Rectal smooth muscle tissue (tissue), 1 donor: Measurements from ENCODE around the gene RNF141.
A peak's percentile ranks its signal among the peaks of the same experiment; 100 is the strongest.

Source experiments
- H3K27ac ChIP-seq: one replicate; pipeline ENCODE4 v1.7.0; 2013; ENCODE audit warnings: low read depth, low read length, inconsistent platforms
- H3K27me3 ChIP-seq: one replicate; pipeline ENCODE4 v1.7.0; 2013; ENCODE audit warnings: low read length; ENCODE audit not compliant: control insufficient read depth, insufficient read depth
- H3K36me3 ChIP-seq: one replicate; pipeline ENCODE4 v1.7.0; 2013; ENCODE audit warnings: low read length; ENCODE audit not compliant: control insufficient read depth, insufficient read depth
- H3K4me1 ChIP-seq: one replicate; pipeline ENCODE4 v1.7.0; 2013; ENCODE audit warnings: low read length; ENCODE audit not compliant: control insufficient read depth, insufficient read depth
- H3K4me3 ChIP-seq: one replicate; pipeline ENCODE4 v1.7.0; 2013; ENCODE audit warnings: low read length
- H3K9ac ChIP-seq: one replicate; pipeline ENCODE4 v1.7.0; 2013; ENCODE audit warnings: low read length

Gene RNF141

DNA sequence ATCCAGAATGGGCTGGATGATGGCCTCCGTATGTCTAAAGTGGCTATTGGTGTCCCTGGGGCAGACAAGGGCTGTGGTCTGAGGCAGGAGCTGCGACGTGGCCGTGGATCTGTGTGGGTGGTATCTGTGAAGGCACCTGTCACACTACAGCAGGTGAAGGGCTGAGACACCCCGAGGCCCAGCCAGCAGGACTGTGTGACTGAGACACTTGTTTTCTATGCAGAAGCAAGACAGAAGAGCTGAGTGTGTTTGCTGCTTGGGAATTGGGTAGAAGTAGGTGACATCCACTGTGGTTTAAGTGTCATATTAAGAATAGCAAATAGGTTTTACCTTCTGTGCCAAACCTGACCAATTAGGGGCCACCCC, 51.0 kb downstream of the RNF141 start:
- no peaks in the 10 kb centered on the region for H3K36me3 ChIP-seq
- H3K4me3 ChIP-seq, result no peak overlapping the region
- H3K27ac ChIP-seq, result peak overlapping the region; percentile 2
- H3K9ac ChIP-seq, result no peak overlapping the region
- H3K27me3 ChIP-seq, result no peaks in the 10 kb centered on the region
- no peaks in the 10 kb centered on the region for H3K4me1 ChIP-seq

DNA sequence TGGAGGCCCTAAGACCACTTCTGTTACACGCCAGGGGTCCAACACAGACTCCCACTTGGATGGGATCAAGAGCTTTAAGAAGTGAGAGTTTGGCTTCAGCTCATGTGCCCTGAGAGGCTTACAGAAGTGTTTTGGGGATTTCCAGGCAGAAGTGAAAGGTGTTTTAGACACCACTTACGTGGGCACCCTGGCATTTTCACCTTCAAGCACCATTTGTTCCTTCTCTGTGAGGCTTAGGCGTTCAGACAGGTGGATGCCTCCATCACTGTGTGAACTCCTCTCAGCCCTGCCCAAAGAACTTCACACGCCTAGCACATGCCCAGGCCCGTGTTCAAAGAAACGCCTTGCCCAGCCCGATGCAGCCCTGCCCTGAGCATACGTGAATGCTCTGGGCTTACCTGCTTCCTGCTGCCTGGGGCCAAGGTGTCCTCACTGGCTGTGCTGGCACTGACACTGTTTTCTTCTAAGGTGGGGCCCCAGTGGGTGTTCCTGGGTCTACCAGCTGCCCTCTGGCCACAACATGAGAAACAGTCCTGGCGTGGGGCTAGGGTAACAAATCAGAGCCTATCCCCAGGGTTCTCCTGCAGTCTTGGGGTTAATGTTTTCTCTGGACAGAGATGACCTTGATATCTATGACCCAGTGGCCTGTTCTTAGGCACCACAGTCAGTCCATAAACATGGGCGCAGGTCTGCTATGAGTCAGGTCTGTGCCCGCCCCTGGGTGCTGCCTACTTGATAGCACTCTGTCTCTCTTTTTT, 51.9 kb downstream of the RNF141 start:
- Histone ChIP-seq H3K9ac (no peak overlapping the region), H3K4me3 (no peak overlapping the region), H3K4me1 (no peaks in the 10 kb centered on the region), H3K27ac (no peak overlapping the region), H3K27me3 (no peaks in the 10 kb centered on the region), H3K36me3 (no peaks in the 10 kb centered on the region)

DNA sequence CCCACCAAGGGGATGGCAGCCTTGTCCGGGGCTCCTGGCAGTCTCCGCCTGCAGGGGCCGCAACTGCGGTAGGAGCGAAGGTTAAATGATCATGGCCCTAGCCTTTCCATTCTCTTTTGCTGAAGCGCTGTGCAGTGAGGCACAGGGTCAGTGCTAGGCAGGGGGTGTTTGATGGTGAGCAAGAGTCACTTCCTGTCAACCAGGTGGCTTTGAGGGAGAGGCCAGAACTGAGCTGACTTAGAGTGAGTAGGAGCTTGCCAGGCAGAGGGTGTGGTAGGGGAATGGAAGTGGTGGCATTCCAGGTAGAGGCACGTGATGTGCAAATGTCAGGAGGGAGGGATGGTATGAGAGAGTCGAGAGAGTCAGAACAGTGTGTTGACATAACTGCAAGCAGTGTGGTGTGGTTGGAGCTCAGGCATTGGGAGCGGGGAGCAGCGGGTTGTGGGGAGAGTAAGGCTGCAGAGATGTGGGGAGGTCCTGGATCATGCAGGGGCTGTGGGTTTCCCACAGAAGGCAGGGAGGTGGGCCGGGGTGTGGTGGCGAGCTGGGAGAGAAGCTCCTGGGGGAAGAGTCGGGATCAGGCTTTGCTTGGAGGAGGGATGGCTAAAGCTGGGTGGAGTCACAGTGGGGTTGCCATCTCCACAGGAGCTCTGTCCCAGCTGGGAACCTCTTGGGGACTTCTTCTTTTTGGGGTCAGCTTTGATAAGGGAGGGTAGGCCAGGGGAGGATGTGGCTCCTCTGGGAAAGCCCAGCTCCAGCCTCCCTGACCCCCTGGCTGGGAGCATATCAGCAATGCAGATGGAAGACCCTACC, 52.7 kb downstream of the RNF141 start:
- Histone ChIP-seq H3K36me3 (no peaks in the 10 kb centered on the region), H3K9ac (no peak overlapping the region), H3K27ac (no peak overlapping the region)

DNA sequence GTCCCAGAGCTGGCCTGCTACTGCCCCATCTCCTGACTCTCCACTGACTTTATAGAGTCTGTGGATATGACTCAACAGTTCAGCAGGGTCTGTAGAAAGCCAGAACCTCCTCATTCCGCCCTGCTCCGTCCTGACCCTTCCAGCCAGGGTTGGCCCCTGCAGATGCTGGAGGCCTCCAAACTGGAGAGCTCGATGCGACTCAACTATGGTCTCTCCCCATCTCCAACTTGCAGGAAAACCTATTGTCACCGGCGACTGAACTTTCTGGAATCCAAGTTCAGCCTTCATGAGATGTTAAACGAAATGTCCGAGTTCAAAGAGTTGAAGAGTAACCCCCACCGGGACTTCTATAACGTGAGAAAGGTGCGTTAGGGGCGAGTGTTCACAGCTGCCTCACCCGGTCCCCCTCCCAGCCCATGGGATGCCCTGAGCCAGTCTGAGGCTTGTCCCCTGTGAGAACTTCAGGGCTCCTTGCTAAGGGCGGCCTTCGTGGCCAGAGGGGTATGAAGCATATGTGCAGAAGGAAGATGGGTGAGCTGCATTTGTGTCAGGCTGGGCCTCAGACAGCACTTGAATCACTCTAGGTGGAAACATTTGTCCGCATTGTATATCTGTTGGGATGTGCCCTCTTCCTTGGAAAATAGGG, 53.9 kb downstream of the RNF141 start:
- H3K9ac ChIP-seq, result no peak overlapping the region
- no peak overlapping the region for H3K4me3 ChIP-seq
- no peak overlapping the region for H3K27ac ChIP-seq
- H3K4me1 ChIP-seq, result no peaks in the 10 kb centered on the region
- H3K27me3 ChIP-seq, result no peaks in the 10 kb centered on the region
- no peaks in the 10 kb centered on the region for H3K36me3 ChIP-seq

More for the DNA sequence above, 52.7 kb downstream of the RNF141 start:
- H3K4me1 ChIP-seq, result no peaks in the 10 kb centered on the region
- H3K4me3 ChIP-seq, result no peak overlapping the region
- no peaks in the 10 kb centered on the region for H3K27me3 ChIP-seq

DNA sequence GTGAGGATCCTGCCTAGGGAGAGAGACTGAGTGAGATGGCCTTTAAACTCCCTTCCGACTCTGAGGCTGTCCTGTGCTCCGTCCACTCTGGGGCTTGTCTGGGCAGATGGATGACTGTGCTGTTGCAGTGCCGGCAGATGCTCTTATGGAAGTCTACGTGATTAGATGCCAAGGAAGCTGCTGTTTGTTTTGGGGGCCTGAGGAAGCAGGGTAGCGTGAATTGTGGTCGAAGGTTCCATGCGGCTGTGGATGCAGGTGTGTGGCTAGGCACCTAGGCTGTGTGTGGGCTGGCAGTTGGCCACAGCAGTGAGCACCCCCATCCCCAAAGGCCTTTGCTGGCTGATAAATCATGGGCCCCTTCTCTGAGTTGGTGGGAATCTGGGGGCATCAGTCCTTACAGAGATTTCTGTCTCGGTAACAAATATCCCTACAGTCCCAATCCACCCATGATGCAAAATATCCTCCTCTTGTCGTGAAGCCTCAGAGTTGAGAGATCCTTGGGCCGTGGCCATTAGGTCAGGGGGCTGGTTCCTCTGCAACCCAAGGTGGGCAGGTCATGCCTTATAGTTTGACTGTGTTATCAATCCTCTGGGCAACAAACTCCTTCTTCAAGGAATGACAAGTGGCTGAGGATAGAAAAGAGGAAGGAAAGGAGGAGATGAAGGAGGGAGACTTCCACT, 54.7 kb downstream of the RNF141 start:
- H3K27ac ChIP-seq, result no peak overlapping the region
- no peaks in the 10 kb centered on the region for H3K4me1 ChIP-seq
- no peaks in the 10 kb centered on the region for H3K27me3 ChIP-seq
- H3K4me3 ChIP-seq, result no peak overlapping the region
- H3K36me3 ChIP-seq, result no peaks in the 10 kb centered on the region
- H3K9ac ChIP-seq, result no peak overlapping the region

DNA sequence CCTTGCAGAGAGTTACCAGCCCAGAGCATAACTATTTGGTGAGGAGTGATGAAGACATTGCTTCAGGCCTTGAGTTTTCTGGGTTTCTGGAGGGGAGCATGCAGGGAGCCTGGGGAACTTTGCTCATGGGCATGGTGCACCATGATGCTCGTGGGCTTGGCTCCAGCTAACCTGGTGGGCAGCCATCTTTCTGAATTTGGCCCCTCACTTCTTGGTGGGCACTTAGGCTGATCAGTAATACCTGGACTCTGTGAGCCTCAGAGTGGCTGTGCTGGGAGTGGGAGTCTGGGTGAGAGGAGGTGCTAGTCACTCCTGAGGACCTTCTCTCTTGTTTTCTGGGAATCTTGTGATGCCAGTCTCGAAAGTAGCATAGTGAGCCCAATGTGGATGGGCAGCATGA, 55.3 kb downstream of the RNF141 start:
- Histone ChIP-seq H3K9ac (no peak overlapping the region), H3K4me1 (no peaks in the 10 kb centered on the region), H3K27me3 (no peaks in the 10 kb centered on the region), H3K27ac (no peak overlapping the region), H3K36me3 (no peaks in the 10 kb centered on the region), H3K4me3 (no peak overlapping the region)

DNA sequence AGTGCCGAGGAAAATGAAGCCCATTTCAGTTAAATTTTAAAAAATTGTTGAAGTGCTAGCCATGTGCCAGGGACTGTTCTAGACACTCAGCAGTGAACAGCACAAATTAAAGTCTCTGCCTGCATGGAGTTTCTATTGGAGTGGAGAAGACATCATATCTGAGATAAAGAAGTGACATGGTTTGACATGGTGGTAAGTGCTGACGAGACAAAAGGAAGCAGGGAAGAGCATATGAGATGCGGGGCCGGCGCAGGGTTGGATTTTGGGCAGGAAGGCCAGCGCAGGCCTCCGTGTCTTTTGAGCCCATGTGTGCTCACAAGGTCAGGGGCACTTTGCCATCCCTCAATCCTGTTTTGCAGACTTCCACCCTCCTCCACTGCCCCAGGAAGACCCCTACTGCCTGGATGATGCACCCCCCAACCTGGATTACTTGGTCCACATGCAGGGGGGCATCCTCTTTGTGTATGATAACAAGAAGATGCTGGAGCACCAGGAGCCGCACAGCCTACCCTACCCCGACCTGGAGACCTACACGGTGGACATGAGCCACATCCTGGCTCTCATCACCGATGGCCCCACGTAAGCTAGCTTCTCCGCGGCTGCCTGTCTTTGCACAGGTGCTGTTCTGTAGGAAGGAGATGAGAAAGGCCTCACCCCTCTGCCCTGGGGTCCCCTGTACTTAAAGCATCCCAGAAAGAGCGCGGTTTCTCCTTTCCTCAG, 56.4 kb downstream of the RNF141 start:
- no peaks in the 10 kb centered on the region for H3K36me3 ChIP-seq
- H3K27me3 ChIP-seq, result no peaks in the 10 kb centered on the region
- no peaks in the 10 kb centered on the region for H3K4me1 ChIP-seq
- no peak overlapping the region for H3K27ac ChIP-seq
- H3K4me3 ChIP-seq, result no peak overlapping the region
- no peak overlapping the region for H3K9ac ChIP-seq

DNA sequence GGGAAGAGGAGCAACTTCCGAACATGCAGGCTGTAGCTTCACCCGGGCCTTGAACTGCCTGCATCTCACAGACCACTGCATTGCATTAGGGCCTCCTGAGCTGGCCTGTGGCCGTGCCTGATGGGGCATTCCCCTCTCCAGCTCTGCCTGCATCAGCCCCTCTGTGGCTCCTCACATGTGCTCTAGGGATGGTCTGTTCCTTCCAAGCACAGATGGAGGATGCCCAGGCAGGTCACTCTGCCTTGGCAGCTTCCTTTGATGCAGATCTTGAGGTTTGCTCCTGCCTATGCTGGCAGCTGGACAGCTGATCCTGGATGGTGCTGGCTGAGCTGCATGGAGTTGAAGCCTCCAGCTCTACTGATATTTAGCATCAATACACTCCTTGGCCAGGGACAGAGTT, 57.4 kb downstream of the RNF141 start:
- no peak overlapping the region for H3K9ac ChIP-seq
- H3K27me3 ChIP-seq, result no peaks in the 10 kb centered on the region
- no peak overlapping the region for H3K27ac ChIP-seq
- H3K4me1 ChIP-seq, result no peaks in the 10 kb centered on the region
- no peaks in the 10 kb centered on the region for H3K36me3 ChIP-seq
- H3K4me3 ChIP-seq, result no peak overlapping the region

DNA sequence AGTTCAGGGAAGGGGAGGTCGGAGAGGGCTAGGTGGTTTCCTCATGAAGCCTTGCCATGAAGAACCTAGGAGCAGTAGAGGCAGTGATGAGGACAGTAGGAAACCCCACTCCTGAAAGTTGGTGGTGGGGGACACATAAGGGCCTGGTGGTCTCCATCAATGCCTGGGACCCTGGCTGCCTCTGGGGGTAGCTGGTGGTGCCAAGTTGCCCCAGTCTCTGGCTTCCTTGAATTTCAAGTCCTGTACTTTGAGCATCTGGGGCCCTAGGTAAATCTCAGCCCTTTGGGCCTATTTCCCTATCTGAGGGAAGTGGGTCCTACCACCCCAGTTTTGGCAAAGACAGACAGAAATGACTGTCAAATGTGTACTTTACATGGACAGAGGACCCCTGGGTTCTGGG, 57.8 kb downstream of the RNF141 start:
- no peak overlapping the region for H3K27ac ChIP-seq
- H3K4me1 ChIP-seq, result no peaks in the 10 kb centered on the region
- no peaks in the 10 kb centered on the region for H3K36me3 ChIP-seq
- H3K27me3 ChIP-seq, result no peaks in the 10 kb centered on the region
- no peak overlapping the region for H3K4me3 ChIP-seq
- H3K9ac ChIP-seq, result no peak overlapping the region

DNA sequence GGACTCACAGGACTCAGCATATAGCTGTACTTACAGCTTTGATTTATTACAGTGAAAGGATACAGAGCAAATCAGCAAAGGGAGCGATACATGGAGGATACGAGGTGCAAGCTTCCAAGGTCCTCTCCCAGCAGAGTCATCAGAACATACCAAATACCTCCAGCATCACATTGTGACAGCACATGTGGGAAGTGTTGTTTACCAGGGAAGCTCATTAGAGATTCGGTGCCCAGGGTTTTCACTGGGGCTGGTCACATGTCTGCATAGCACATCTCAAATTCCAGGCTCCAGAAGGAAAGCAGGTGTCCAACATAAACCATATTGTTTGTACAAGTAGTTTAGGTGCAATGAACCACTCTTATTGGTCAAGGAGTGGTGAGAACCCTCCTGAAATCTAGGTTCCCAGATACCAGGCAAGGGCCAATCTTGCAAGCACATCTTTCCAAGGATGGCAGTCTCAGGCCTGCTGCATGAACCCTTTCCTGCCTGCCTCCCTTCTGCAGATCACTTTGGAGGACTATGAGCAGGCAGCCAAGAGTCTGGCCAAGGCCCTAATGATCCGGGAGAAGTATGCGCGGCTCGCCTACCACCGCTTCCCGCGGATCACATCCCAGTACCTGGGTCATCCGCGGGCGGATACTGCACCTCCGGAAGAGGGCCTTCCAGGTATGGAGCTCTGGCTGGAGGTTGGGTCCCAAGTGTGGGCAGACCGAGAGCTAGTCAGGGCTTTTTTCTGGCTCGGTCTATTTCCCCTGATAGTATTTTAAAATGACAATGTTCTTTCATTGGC, 59.2 kb downstream of the RNF141 start:
- H3K36me3 ChIP-seq, result no peaks in the 10 kb centered on the region
- no peak overlapping the region for H3K9ac ChIP-seq
- H3K27me3 ChIP-seq, result no peaks in the 10 kb centered on the region
- no peak overlapping the region for H3K27ac ChIP-seq
- H3K4me1 ChIP-seq, result no peaks in the 10 kb centered on the region
- H3K4me3 ChIP-seq, result no peak overlapping the region

DNA sequence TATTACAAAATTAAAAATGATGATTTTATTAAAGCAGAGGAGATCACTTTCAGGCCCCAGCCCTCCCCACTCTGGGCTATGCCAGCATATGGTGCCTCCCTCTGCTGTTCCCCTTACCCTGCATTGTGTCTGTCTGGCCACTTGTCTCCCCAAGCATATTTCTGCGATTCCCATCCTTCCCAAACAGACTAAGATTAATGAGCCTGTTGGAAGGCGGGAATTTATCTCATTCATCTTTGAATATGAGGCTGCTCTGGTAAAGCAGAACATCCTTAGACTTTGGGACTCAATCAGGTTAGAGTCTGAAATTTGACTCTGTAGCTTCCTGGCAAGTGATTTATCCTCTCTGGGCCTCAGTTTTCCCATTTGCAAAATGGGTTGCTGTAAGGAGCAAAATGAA, 60.2 kb downstream of the RNF141 start:
- Histone ChIP-seq H3K36me3 (no peaks in the 10 kb centered on the region), H3K27ac (no peak overlapping the region), H3K4me1 (no peaks in the 10 kb centered on the region), H3K4me3 (no peak overlapping the region), H3K9ac (no peak overlapping the region), H3K27me3 (no peaks in the 10 kb centered on the region)
